GM12891 (cell line): Measurements from ENCODE around the gene DCLRE1C.

Source experiments
- POLR2A ChIP-seq: IDR thresholded peaks from 2 replicates; pipeline ENCODE4 v1.6.1; 2011; ENCODE audit warnings: low read depth, low read length, control low read depth
- POLR2AphosphoS5 ChIP-seq: IDR thresholded peaks from 2 replicates; pipeline ENCODE4 v1.6.1; 2011; ENCODE audit warnings: low read depth, low read length, control low read depth
- TAF1 ChIP-seq: IDR thresholded peaks from 2 replicates; pipeline ENCODE4 v1.6.1; 2011; ENCODE audit warnings: low read depth, low read length, control low read depth

DNA sequence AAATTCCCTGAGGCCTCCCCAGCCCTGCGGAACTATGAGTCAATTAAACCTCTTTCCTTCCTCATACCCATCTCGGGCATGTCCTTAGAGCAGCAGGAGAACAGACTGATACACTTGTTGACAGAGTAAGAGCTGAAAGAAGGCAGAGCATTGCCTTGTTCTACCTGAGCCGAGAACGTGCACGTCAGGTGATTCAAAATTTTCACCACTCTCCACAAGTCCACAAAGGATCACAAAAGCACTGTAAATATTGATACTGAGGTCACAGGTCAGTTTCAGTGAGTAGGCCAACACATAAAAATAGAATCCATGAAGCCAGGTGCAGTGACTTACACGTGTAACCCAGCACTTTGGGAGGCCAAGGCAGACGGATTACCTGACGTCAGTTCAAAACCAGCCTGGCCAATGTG is 27.8 kb downstream of the DCLRE1C start:
- TF ChIP-seq POLR2A: no peak
- TF ChIP-seq TAF1: no peak
- TF ChIP-seq POLR2AphosphoS5: no peak
